Esophagus squamous epithelium (tissue), 5 donors: Measurements from ENCODE around the gene TPRX1. TPM values are rescaled to one million over a fixed set of nuclear protein-coding genes. Genes with fewer than 3 reads are reported as not detected.
"Not testable (repeated sequence)": the region's sequence is repeated elsewhere in the genome, so short reads cannot be mapped to it uniquely, and the experiment has no call there.

Source experiments
- DNase-seq: peaks from one replicate; lab custom pipeline; 2025; lab: John Stamatoyannopoulos, UW
- H3K27ac ChIP-seq, 4 donors: fragments of 200-600 bp; sonication (generic); one replicate each; pipeline ENCODE4 v1.5.1; 2016 to 2019; ENCODE audit warnings: mild to moderate bottlenecking in 1 of 4
- H3K27me3 ChIP-seq, 4 donors: fragments of 200-600 bp; sonication (generic); 1 replicate in 3 of 4; 2 replicates in 1 of 4; pipeline versions ENCODE4 v1.5.1 to v1.6.0; 2017 to 2021; ENCODE audit warnings: antibody characterized with exemption in 1 of 4
- H3K36me3 ChIP-seq, 3 donors: fragments of 200-600 bp; sonication (generic); one replicate each; pipeline ENCODE4 v1.5.1; 2016 to 2019
- H3K4me1 ChIP-seq, 3 donors: fragments of 200-600 bp; sonication (generic); one replicate each; pipeline ENCODE4 v1.5.1; 2017 to 2019
- H3K4me3 ChIP-seq, 4 donors: fragments of 200-600 bp; sonication (generic); 1 replicate in 3 of 4; 2 replicates in 1 of 4; pipeline ENCODE4 v1.5.1; 2016 to 2019; ENCODE audit warnings: mild to moderate bottlenecking in 2 of 4, moderate library complexity in 1 of 4
- H3K9me3 ChIP-seq, 3 donors: fragments of 200-600 bp; sonication (generic); one replicate each; pipeline ENCODE4 v1.5.1; 2016 to 2019
- POLR2A ChIP-seq, 4 donors: fragments of 450-650 bp; IDR thresholded peaks; one replicate each; pipeline ENCODE4 v1.6.1; 2017; ENCODE audit warnings: antibody characterized with exemption in 4 of 4, mild to moderate bottlenecking in 4 of 4, moderate library complexity in 3 of 4
- WGBS, 2 donors: methylation state at CpG; one replicate each; pipeline ENCODE4 v1.1.5; 2018; 5-methylcytosine and 5-hydroxymethylcytosine counted together
- intact Hi-C: fragments of 100-400 bp; cut with DNase I; formaldehyde crosslinking; loops from one replicate; pipeline ENCODE4 v1.15.0; 2022
- total RNA-seq, 4 donors: library from RNA; depleted of rRNA; stranded (reverse); fragments of >200 nt; gene quantifications; one replicate each; pipeline ENCODE4 v1.1.0, GENCODE V29; 2016
- TF ChIP-seq, protein P1 (sequence below), 6 experiments: fragments of 450-650 bp in 4 of 6; fragments of 200-600 bp in 2 of 6; sonication (generic) in 2 of 6; IDR thresholded peaks; one replicate each; pipeline ENCODE4 v1.5.1; 2016 to 2019; ENCODE audit warnings: antibody characterized with exemption in 6 of 6, mild to moderate bottlenecking in 4 of 6, moderate library complexity in 4 of 6
- donor health status: DM: yes; HTN: yes; CAD: no.

Gene TPRX1
- total RNA-seq, 4 donors from 2014 or later = not detected

DNA sequence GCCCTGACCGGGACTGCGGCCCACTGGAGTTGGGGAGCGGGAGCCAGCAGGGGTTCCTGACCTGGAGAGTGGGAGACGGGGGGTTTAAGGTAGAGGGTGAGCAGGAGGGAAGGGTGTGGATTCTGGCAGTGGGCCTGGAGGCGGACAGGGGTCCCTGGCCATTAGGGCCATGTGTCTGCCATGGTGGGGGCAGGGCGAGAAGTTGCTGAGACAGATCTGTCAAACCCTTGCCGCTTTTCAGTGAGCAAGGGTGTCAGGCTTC lies 38.1 kb downstream of the TPRX1 start:
- Histone ChIP-seq H3K27ac (no peak overlapping the region), H3K27me3 (no peaks in the 10 kb centered on the region), H3K9me3 (no peaks in the 10 kb centered on the region), H3K36me3 (no peaks in the 10 kb centered on the region), H3K4me1 (peaks cover 0 to 9% (median 0%) of the 10 kb centered on the region in 3 donors), H3K4me3 (no peak overlapping the region)
- TF ChIP-seq, protein P1, sequence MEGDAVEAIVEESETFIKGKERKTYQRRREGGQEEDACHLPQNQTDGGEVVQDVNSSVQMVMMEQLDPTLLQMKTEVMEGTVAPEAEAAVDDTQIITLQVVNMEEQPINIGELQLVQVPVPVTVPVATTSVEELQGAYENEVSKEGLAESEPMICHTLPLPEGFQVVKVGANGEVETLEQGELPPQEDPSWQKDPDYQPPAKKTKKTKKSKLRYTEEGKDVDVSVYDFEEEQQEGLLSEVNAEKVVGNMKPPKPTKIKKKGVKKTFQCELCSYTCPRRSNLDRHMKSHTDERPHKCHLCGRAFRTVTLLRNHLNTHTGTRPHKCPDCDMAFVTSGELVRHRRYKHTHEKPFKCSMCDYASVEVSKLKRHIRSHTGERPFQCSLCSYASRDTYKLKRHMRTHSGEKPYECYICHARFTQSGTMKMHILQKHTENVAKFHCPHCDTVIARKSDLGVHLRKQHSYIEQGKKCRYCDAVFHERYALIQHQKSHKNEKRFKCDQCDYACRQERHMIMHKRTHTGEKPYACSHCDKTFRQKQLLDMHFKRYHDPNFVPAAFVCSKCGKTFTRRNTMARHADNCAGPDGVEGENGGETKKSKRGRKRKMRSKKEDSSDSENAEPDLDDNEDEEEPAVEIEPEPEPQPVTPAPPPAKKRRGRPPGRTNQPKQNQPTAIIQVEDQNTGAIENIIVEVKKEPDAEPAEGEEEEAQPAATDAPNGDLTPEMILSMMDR (IDR thresholded peaks at IDR 0.05) = no peak
- no peak for TF ChIP-seq POLR2A (IDR thresholded peaks at IDR 0.05)
- intact Hi-C loops = no loop called here
- no peak for DNase-seq
- WGBS, 2 donors = 74 to 78% methylated on average over 3 of the region's 7 CpGs

DNA sequence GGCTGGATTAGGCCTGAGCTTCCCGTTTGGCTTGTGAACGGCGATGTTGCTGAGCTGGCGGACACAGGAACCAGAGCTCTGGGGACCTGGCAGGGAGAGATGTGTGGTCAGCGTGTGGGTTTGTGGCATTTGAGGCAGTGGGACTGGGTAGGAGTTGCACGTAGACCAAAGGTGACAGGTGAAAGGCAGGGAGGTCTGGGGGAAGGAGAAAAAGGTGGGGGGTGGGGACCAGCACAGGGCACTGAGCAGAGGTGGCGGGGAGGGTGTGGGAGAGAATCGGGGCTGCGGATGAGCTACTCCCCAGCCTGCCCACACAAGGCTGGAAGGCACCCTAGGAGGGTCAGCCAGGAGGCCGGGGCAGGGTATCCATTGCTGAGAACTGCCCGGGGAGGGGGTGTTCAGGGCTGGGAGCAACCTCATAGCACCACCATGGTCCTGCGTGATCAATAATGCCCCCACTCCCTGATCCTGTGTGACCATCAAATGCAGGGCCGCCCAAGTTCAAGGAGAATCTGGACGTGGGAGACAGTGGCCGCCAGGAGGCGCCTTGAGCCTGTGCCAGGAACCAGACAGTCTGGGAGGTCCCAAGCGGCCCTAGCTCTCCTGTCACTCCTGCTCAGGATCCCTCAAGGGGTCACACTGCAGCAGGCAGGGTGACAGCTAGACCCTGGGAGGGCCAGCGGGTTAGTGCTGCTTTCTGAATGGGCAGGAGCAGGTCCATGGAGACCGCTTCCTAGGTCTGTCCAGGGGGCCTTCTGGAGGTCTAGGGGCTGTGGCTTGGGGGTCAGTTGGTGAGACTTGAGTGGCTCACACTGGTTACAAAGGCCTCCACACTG lies 38.6 kb downstream of the TPRX1 start:
- 23 to 27% methylated on average over 11 to 17 of the region's 19 CpGs for WGBS, 2 donors
- H3K4me1 ChIP-seq = peaks cover 0 to 9% (median 0%) of the 10 kb centered on the region in 3 donors

GRCh38 chr19:47764705-47765104 lies 39.6 kb downstream of the TPRX1 start:
- DNase-seq, intact Hi-C loops, H3K4me3 ChIP-seq, H3K27me3 ChIP-seq, H3K9me3 ChIP-seq, H3K27ac ChIP-seq, H3K36me3 ChIP-seq, H3K4me1 ChIP-seq: not testable (repeated sequence)
- WGBS, 2 donors = 81 to 88% methylated on average over 2 to 3 of the region's 3 CpGs

More for the DNA sequence above, 38.6 kb downstream of the TPRX1 start:
- no peaks in the 10 kb centered on the region for H3K9me3 ChIP-seq
- no peak overlapping the region for H3K27ac ChIP-seq
- no peaks in the 10 kb centered on the region for H3K27me3 ChIP-seq
- no peak for DNase-seq
- intact Hi-C loops = no loop called here
- H3K36me3 ChIP-seq = no peaks in the 10 kb centered on the region
- TF ChIP-seq, protein P1 (IDR thresholded peaks at IDR 0.05) = peak; percentile 17 to 82 (median 69)
- no peak for TF ChIP-seq POLR2A (IDR thresholded peaks at IDR 0.05)
- no peak overlapping the region for H3K4me3 ChIP-seq

- 62 to 73% methylated on average over 15 to 18 of the region's 18 CpGs for WGBS, 2 donors
- DNase-seq = no peak
- Histone ChIP-seq H3K4me3 (no peak overlapping the region), H3K9me3 (no peaks in the 10 kb centered on the region), H3K4me1 (peaks cover 0 to 9% (median 0%) of the 10 kb centered on the region in 3 donors), H3K36me3 (peaks cover 4 to 27% (median 6%) of the 10 kb centered on the region in 3 donors), H3K27ac (peak overlapping the region in 3 of 4 donors; percentile 8 to 50 (median 25)), H3K27me3 (no peaks in the 10 kb centered on the region)
- intact Hi-C loops = no loop called here
- TF ChIP-seq POLR2A (IDR thresholded peaks at IDR 0.05) = no peak
- TF ChIP-seq, protein P1 (IDR thresholded peaks at IDR 0.05) = no peak
Measured at GRCh38 chr19:47762615-47763308, 41.6 kb downstream of the TPRX1 start.

- intact Hi-C loops = no loop called here
- TF ChIP-seq, protein P1 (IDR thresholded peaks at IDR 0.05) = no peak
- TF ChIP-seq POLR2A (IDR thresholded peaks at IDR 0.05) = no peak
- H3K4me3 ChIP-seq = no peak overlapping the region
- H3K36me3 ChIP-seq = peaks cover 8 to 33% (median 13%) of the 10 kb centered on the region in 3 donors
- 64 to 65% methylated on average over 3 of the region's 3 CpGs for WGBS, 2 donors
- H3K9me3 ChIP-seq = no peaks in the 10 kb centered on the region
- peak overlapping the region in 1 of 4 donors; percentile 8 for H3K27ac ChIP-seq
- H3K27me3 ChIP-seq = no peaks in the 10 kb centered on the region
- DNase-seq = no peak
- peaks cover 0 to 9% (median 0%) of the 10 kb centered on the region in 3 donors for H3K4me1 ChIP-seq
Measured at GRCh38 chr19:47762151-47762550, 42.2 kb downstream of the TPRX1 start.
